MM.1S (cell line): ENCODE data around the gene CACNB2.

Source experiments
- DNase-seq: peaks from one replicate; pipeline ENCODE4 v3.0.0-alpha.2; 2015
- H2AFZ ChIP-seq: fragments of 300-600 bp; sonication (generic); 2 replicates; pipeline ENCODE4 v1.6.0; 2016; ENCODE audit warnings: antibody characterized with exemption, low read length
- H3F3A ChIP-seq: fragments of 300-600 bp; sonication (generic); 2 replicates; pipeline ENCODE4 v1.6.1; 2016; ENCODE audit warnings: mild to moderate bottlenecking, antibody characterized with exemption, low read length, moderate library complexity, mixed read lengths; ENCODE audit not compliant: insufficient read depth
- H3K27ac ChIP-seq: fragments of 300-600 bp; sonication (generic); 2 replicates; pipeline ENCODE4 v1.5.1; 2016; ENCODE audit warnings: mild to moderate bottlenecking, low read length
- H3K27me3 ChIP-seq: fragments of 300-600 bp; sonication (generic); replicated peaks from 2 replicates; pipeline ENCODE4 v1.6.0; 2016; ENCODE audit warnings: low read length; ENCODE audit not compliant: insufficient read depth
- H3K36me3 ChIP-seq: fragments of 300-600 bp; sonication (generic); replicated peaks from 2 replicates; pipeline ENCODE4 v1.6.1; 2016; ENCODE audit warnings: mild to moderate bottlenecking, low read length, mixed read lengths; ENCODE audit not compliant: insufficient read depth
- H3K4me1 ChIP-seq: fragments of 300-600 bp; sonication (generic); 2 replicates; pipeline ENCODE4 v1.6.1; 2016; ENCODE audit warnings: low read length, mixed read lengths
- H3K4me2 ChIP-seq: fragments of 300-600 bp; sonication (generic); 2 replicates; pipeline ENCODE4 v1.6.0; 2016; ENCODE audit warnings: low read depth, low read length
- H3K4me3 ChIP-seq: fragments of 300-600 bp; sonication (generic); 2 replicates; pipeline ENCODE4 v1.5.1; 2016; ENCODE audit warnings: low read length, mixed read lengths
- H3K79me2 ChIP-seq: fragments of 300-600 bp; sonication (generic); 2 replicates; pipeline ENCODE4 v1.6.1; 2016; ENCODE audit warnings: mixed run types, low read length, mixed read lengths
- H3K9ac ChIP-seq: fragments of 300-600 bp; sonication (generic); 2 replicates; pipeline ENCODE4 v1.6.1; 2016; ENCODE audit warnings: low read length, mixed read lengths
- H3K9me2 ChIP-seq: fragments of 300-600 bp; sonication (generic); replicated peaks from 2 replicates; pipeline ENCODE4 v1.6.1; 2016; ENCODE audit warnings: mild to moderate bottlenecking, low read length, mixed read lengths; ENCODE audit not compliant: insufficient read depth
- H3K9me3 ChIP-seq: fragments of 300-600 bp; sonication (generic); replicated peaks from 2 replicates; pipeline ENCODE4 v1.6.1; 2016; ENCODE audit warnings: mild to moderate bottlenecking, low read length, mixed read lengths; ENCODE audit not compliant: insufficient read depth
- H4K20me1 ChIP-seq: fragments of 300-600 bp; sonication (generic); 2 replicates; pipeline ENCODE4 v1.6.1; 2016; ENCODE audit warnings: mild to moderate bottlenecking, low read length, moderate library complexity, mixed read lengths; ENCODE audit not compliant: insufficient read depth
- EZH2 ChIP-seq: fragments of 300-600 bp; sonication (generic); optimal IDR thresholded peaks from 2 replicates; pipeline ENCODE3; 2017; ENCODE audit warnings: low read depth, mild to moderate bottlenecking, antibody characterized with exemption, low read length, mixed read lengths
- EZH2phosphoT487 ChIP-seq: fragments of 300-600 bp; sonication (generic); IDR thresholded peaks from 2 replicates; pipeline ENCODE4 v1.6.1; 2018; ENCODE audit warnings: antibody characterized with exemption, low read length
- TF ChIP-seq, protein P1 (sequence below): fragments of 300-600 bp; sonication (generic); IDR thresholded peaks from 2 replicates; pipeline ENCODE4 v1.5.1; 2016; ENCODE audit warnings: antibody characterized with exemption, low read length, mixed read lengths

Gene CACNB2

DNA sequence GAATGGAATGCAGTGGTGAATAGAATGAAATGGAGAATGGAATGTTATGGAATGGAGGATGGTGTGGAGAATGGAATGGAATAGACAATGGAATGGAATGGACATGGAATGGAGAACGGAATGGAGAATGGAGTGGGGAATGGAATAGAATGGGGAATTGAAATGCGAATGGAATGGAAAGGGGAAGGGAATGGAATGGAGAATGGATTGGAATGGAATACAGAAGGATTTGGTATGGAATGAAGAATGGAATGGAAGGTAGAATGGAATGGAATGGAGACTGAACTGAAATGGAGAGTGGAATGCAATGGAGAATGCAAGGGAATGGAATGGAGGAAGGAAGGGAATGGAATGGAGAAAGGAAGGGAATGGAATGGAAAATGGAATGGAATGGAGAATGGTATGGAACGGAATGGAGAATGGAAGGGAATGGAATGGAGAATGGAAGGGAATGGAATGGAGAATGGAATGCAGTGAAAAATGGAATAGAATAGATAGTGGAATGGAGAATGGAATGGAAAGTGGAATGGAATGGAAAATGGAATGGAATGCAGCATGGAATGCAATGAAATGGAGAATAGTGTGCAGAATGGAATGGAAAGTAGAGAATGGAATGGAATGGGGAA, 416.4 kb downstream of the CACNB2 start:
- TF ChIP-seq EZH2phosphoT487 (no peak), EZH2 (no peak)
- TF ChIP-seq, protein P1, sequence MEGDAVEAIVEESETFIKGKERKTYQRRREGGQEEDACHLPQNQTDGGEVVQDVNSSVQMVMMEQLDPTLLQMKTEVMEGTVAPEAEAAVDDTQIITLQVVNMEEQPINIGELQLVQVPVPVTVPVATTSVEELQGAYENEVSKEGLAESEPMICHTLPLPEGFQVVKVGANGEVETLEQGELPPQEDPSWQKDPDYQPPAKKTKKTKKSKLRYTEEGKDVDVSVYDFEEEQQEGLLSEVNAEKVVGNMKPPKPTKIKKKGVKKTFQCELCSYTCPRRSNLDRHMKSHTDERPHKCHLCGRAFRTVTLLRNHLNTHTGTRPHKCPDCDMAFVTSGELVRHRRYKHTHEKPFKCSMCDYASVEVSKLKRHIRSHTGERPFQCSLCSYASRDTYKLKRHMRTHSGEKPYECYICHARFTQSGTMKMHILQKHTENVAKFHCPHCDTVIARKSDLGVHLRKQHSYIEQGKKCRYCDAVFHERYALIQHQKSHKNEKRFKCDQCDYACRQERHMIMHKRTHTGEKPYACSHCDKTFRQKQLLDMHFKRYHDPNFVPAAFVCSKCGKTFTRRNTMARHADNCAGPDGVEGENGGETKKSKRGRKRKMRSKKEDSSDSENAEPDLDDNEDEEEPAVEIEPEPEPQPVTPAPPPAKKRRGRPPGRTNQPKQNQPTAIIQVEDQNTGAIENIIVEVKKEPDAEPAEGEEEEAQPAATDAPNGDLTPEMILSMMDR: no peak
- Histone ChIP-seq H3F3A (no peaks in the 10 kb centered on the region), H3K27ac (no peak overlapping the region), H3K9ac (no peak overlapping the region), H2AFZ (no peak overlapping the region), H3K9me2 (no peaks in the 10 kb centered on the region), H3K4me1 (no peaks in the 10 kb centered on the region), H3K36me3 (no peaks in the 10 kb centered on the region), H4K20me1 (no peaks in the 10 kb centered on the region), H3K4me3 (no peak overlapping the region), H3K4me2 (no peak overlapping the region), H3K79me2 (no peaks in the 10 kb centered on the region), H3K27me3 (no peaks in the 10 kb centered on the region), H3K9me3 (no peaks in the 10 kb centered on the region)
- DNase-seq: no peak

DNA sequence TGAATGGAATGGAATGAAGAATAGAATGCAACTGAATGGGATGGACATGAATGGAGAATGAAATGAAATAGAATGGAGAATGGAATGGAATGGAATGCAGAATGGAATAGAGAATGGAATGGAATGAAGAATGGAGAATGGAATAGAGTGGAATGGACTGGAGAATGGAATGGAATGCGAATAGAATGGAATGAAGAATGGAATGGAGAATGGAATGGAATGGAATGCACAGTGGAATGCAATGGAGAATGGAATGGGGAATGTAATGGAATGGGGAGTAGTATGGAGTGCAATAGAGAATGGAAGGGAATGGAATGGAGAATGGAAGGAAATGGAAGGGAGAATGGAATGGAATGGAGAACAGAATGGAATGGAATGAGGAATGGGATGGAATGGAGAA, 417.7 kb downstream of the CACNB2 start:
- no peaks in the 10 kb centered on the region for H3K9me3 ChIP-seq
- H3K27ac ChIP-seq: no peak overlapping the region
- no peaks in the 10 kb centered on the region for H3K9me2 ChIP-seq
- no peak overlapping the region for H3K9ac ChIP-seq
- H3K79me2 ChIP-seq: no peaks in the 10 kb centered on the region
- no peak overlapping the region for H3K4me2 ChIP-seq
- no peak overlapping the region for H3K4me3 ChIP-seq
- no peak for DNase-seq
- no peaks in the 10 kb centered on the region for H3K36me3 ChIP-seq
- no peak for TF ChIP-seq EZH2
- TF ChIP-seq EZH2phosphoT487: no peak
- TF ChIP-seq, protein P1: no peak
- no peaks in the 10 kb centered on the region for H3K27me3 ChIP-seq
- H3F3A ChIP-seq: no peaks in the 10 kb centered on the region
- H3K4me1 ChIP-seq: no peaks in the 10 kb centered on the region
- H4K20me1 ChIP-seq: no peaks in the 10 kb centered on the region
- H2AFZ ChIP-seq: no peak overlapping the region

DNA sequence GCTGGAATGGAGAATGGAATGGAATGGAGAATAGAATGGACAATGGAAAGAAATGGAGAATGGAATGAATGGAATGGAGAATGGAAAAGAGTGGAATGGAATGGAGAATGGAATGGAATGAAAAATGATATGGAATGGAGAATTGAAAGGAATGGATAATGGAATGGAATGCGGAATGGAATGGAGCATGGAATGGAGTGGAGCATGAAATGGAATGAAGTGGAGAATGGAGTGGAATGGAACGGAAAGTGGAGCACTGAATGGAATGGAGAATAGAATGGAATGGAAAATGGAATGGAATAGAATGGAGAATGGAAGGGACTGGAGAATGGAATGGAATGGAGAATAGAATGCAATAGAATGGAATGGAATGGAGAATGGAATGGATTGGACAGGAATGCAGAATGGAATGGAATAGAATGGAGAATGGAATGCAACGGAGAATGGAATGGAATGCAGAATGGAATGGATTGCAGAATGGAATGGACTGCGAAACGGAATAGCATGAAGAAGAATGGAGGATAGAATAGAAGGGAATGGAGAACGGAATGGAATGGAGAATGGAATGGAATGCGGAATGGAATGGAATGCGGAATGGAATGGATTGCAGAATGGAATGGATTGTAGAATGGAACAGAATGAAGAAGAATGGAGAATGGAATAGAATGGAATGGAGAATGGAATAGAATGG, 421.8 kb downstream of the CACNB2 start:
- H3K4me3 ChIP-seq: no peak overlapping the region
- no peaks in the 10 kb centered on the region for H3K9me2 ChIP-seq
- no peak overlapping the region for H2AFZ ChIP-seq
- no peaks in the 10 kb centered on the region for H3F3A ChIP-seq
- H4K20me1 ChIP-seq: no peaks in the 10 kb centered on the region
- no peaks in the 10 kb centered on the region for H3K9me3 ChIP-seq
- H3K4me2 ChIP-seq: no peak overlapping the region
- H3K79me2 ChIP-seq: no peaks in the 10 kb centered on the region
- DNase-seq: no peak
- no peak overlapping the region for H3K27ac ChIP-seq
- no peak overlapping the region for H3K9ac ChIP-seq
- no peaks in the 10 kb centered on the region for H3K36me3 ChIP-seq
- TF ChIP-seq EZH2phosphoT487 (no peak), EZH2 (no peak)
- TF ChIP-seq, protein P1: no peak
- no peaks in the 10 kb centered on the region for H3K4me1 ChIP-seq
- no peaks in the 10 kb centered on the region for H3K27me3 ChIP-seq
